T-helper 22 cell (primary cell): ENCODE data around the gene ANKMY1.

Experiments
- DNase-seq: peaks from one replicate; pipeline ENCODE4 v3.0.0-alpha.2; 2020; ENCODE audit warnings: low read depth

ANKMY1 gene

GRCh38 chr2:240594511-240595380 lies 37.0 kb upstream of the ANKMY1 start:
- no peak for DNase-seq

- no peak for DNase-seq
These were observed 36.1 kb upstream of the ANKMY1 start for GRCh38 chr2:240593703-240594451.

GRCh38 chr2:240593026-240593702 lies 35.4 kb upstream of the ANKMY1 start:
- DNase-seq: no peak

- DNase-seq: no peak
These were observed 34.0 kb upstream of the ANKMY1 start for GRCh38 chr2:240591784-240592183.

GRCh38 chr2:240591226-240591625 lies 33.4 kb upstream of the ANKMY1 start:
- DNase-seq: no peak

DNA sequence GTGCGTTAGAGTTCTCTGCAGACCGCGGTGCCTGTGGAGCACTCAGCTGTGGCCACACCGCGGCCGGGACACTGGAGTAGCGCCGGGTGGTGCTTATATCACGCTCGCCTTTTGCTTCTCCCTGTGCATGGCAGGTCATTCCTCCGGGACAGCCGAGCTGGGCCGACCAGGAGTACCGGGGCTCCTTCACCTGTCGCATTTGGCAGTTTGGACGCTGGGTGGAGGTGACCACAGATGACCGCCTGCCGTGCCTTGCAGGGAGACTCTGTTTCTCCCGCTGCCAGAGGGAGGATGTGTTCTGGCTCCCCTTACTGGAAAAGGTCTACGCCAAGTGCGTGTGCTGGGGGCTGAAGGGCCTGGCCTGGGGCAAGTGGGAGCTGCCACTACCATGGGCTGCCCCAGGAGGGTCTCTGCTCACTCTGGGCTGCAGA lies 32.9 kb upstream of the ANKMY1 start:
- no peak for DNase-seq

DNA sequence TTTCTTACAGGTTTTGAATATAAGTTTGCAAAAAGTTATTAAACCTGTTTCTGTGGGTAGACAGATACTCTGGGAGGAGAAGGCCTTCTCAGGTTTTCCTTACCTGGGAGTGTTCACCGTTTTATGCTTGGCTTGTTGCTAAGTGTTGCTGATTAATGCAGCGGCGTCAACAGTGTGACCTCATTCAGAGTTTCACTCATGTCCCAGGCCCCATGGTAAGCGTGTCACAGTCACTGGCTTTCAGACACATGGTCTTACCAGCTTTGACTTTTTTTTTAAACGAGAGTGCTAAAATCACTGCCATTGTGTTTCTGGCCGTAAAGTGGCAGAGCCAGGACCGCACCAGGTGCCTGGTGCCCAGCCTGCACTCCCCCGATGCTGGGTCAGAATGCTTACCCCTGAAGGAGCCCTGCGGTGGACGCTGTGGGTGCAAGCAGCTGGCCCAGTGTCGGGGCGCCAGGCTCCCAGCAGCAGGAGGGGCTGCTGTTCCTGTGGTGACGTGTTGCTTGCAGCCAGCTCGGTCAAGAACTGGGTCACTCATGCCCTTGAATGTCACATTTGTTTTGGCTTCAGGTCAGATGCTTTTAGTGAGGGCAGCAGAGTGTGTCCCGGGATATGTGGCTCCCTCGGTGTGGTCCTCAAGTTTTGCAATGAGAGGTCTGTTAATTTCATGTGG lies 32.2 kb upstream of the ANKMY1 start:
- no peak for DNase-seq

GRCh38 chr2:240589375-240589774 lies 31.6 kb upstream of the ANKMY1 start:
- DNase-seq: no peak

DNA sequence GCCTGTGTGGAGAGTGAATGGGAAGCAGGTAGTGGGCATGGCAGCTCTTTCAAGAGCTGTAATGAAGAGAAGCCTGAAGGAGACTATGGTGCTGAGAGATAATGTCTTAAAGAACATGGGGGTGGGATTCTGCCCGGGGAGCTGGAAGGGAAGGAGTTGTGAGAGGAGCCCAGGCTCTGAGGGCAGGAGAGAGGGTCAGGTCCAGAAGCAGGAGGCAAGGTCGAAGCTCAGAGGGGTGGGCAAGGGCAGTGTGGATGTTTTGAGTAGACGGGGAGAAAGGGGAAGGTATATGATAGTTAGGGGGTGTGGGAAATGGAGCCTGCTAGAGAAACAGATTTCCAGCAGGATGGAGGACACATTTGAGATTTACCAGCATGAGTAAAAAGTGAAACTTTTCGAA lies 30.9 kb upstream of the ANKMY1 start:
- DNase-seq: no peak

DNA sequence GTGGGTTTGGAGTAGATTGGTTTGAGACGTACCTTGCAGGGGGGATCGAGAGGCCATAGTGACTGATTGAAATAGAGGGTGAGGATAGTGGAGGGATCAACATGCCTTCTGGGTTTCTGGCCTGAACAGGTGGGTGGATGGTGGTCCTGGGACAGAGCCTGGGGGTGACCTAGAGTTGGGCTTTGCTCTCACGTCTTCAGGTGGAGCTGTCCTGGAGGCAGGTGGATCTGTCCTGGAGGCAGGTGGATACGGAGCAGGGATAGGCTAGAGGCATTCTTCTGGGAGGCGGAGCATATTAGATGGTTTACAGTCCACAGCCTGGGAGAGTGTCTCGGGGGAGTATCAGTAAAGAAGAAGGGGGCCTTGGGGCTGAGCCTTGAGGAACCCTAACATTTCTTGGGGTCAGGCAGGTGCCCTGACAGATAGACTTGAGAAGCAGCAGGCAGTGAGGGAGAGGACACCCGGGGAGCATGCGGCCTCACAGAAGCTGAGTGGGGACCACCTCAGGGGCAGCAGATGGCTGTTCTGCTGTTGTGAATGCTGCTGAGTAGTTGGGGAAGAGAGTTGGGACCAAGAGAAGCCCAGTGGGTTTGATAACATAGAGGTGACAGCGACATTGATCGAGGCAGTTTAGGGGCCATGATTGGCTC lies 30.3 kb upstream of the ANKMY1 start:
- no peak for DNase-seq

- DNase-seq: peak; percentile 51
These were observed 29.4 kb upstream of the ANKMY1 start for GRCh38 chr2:240586919-240587800.

DNA sequence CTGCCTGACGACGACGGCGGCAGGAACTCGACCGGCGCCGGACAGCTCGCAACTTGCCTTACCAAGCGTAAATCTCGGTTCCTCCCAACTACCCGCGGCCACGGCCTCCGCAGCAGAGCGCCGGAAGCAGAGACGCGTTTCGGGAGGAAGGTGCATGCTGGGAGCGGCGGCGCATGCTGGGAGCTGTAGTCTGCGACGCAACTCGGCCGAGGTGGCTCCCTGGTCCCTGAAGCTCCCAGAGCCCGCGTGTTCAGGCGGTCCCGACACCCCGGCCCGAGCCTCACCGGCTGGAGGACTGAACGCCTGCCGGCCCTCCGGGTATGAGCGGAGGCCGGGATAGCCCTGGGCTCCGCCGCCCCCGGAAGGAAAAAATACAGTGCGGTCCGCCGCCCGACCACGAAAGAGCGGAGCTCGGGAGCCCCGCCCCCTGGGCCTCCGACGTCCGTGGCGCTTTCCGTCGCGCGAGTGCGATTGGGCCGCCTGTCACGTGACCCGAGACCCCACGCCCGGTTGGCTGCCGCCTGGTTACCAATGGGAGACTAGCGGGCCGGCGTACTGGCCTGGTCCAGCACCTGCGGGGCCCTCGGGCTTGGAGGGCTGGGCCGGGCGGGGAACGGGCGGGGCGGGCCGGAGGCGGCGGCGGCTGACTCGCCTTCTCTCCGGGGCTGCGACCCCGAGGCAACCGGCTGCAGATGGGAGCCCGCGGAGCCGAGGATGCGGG lies 28.6 kb upstream of the ANKMY1 start, which contains the start of gene CAPN10:
CAPN10 (plus strand) TSS at position 537 of the 721 bp plus-strand sequence; CDS start at position 715, 178 bp downstream.
- peak; percentile 95 for DNase-seq

- DNase-seq: no peak
These were observed 28.0 kb upstream of the ANKMY1 start for GRCh38 chr2:240585681-240586197.

DNA sequence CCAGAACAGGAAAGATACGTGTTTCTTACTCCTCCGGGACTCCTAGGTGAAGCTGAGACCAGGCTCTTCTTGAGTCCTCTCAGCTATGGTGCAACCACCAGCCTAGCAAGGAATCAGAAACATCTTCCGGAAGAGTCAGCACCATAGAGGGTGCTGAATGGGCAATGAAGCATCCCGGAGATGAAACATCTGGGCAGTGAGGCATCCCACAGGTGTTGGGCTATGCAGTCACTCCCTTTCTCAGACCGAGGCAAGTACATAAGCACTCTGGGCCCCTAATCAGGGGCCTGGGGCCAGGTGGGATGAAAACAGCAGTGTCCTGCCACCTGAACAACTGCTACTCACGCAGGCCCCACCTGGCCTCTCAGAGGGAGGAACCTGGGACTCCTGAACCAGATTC lies 27.3 kb upstream of the ANKMY1 start:
- no peak for DNase-seq

DNA sequence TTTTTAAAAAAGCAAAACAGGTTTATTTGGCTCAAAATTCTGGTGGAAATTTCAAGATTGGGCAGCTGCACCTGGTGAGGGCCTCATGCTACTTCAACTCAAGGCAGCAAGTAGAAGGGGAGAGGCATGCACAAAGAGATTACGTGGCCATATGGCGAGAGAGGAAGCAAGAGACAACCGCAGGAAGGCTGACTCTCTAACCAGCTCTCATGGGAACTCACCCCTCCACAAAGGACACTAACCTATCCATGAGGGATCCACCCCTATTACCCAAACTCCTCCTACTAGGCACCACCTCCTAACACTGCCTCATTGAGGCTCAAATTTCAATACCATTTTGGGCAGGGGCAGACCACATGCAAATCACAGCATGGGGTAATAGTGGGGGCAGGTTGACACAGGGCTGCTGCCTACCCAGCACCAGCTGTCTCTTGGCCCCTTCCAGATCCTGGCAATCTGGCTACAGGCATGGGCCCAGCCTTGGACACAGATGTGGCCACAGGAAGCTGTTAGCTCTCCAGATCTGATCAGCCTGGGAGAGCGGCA lies 26.8 kb upstream of the ANKMY1 start:
- DNase-seq: no peak

- no peak for DNase-seq
These were observed 26.0 kb upstream of the ANKMY1 start for GRCh38 chr2:240583774-240584173.

DNA sequence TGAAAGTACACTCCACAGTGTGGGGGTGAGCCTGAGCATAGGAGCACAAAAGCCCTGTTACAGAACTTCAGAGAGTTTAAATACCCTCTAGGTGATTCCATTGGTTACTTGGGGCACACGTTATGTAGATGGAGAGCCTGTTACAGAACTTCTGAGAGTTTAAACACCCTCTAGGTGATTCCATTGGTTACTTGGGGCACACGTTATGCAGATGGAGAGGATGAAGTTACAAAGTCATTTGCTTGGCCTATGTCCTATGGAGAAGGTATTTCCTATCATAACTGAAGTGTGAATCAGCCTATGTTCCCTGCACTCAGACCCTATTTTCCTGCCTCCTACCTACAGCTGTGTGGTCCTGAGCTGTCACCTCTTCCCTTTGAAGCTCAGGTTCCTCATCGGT lies 25.0 kb upstream of the ANKMY1 start:
- no peak for DNase-seq

DNA sequence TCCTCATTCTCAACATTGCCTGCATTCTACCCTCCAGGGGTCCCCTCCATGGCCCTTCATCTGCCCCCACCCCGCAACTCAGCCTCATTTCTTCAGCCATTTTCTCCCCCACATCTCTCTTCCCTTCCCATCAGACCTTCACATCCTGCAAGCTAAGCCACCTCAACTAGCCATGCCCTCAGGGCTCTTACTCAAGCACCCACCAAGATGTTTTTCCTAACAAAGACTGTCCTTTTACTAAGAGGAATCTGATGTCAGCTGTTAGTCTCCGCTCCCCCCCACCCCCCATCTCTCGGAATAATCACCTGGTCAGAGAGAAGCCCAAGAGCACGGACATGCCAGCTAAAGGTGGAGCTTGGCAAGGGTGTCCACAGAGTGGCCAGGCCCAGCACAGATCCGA lies 24.0 kb upstream of the ANKMY1 start:
- no peak for DNase-seq
